Keratinocyte (primary cell): ENCODE results near the gene ZNF688.

Source experiments
- CTCF ChIP-seq, 3 experiments: IDR thresholded peaks in 1 of 3; conservative IDR thresholded peaks in 1 of 3; optimal IDR thresholded peaks in 1 of 3; 2 replicates in 2 of 3; 3 replicates in 1 of 3; pipeline versions ENCODE3 to v1.5.1; 2011; ENCODE audit warnings: low read length in 3 of 3, mild to moderate bottlenecking in 3 of 3, moderate library complexity in 2 of 3, control low read depth in 1 of 3, inconsistent platforms in 1 of 3; ENCODE audit not compliant: insufficient read depth in 2 of 3; ENCODE audit errors: extremely low read depth in 1 of 3
- EZH2 ChIP-seq: IDR thresholded peaks from one replicate; pipeline ENCODE4 v1.6.1; 2012; ENCODE audit warnings: inconsistent platforms, mild to moderate bottlenecking, low read length, moderate library complexity

GRCh38 chr16:30574678-30575077, 3.2 kb upstream of the ZNF688 start:
- TF ChIP-seq CTCF (optimal IDR thresholded peaks at IDR 0.05 in 1 of 3, IDR thresholded peaks at IDR 0.05 in 1 of 3, conservative IDR thresholded peaks at IDR 0.05 in 1 of 3; ENCODE audit: extremely low read depth in 1 of 3, insufficient read depth in 2 of 3, low read length in 3 of 3) (no peak), EZH2 (no peak)
